Endothelial cell (in vitro differentiated cells): Measurements from ENCODE around the gene LRP1B. TPM values are rescaled to one million over a fixed set of nuclear protein-coding genes. Genes with fewer than 3 reads are reported as not detected.

Experiments used
- DNase-seq: peaks from one replicate; pipeline ENCODE4 v3.0.0; 2021; ENCODE audit warnings: low spot score
- H3K27ac Mint-ChIP-seq: one replicate; pipeline ENCODE4 v1.8.0; 2021; ENCODE audit warnings: mixed read lengths, inconsistent platforms; ENCODE audit not compliant: unreplicated experiment
- H3K27me3 Mint-ChIP-seq: one replicate; pipeline ENCODE4 v1.8.0; 2021; ENCODE audit warnings: mild to moderate bottlenecking, moderate library complexity, mixed read lengths, inconsistent platforms; ENCODE audit not compliant: unreplicated experiment
- H3K36me3 Mint-ChIP-seq: one replicate; pipeline ENCODE4 v1.8.0; 2021; ENCODE audit warnings: mild to moderate bottlenecking, low read depth, mixed read lengths, inconsistent platforms; ENCODE audit not compliant: unreplicated experiment
- H3K4me1 Mint-ChIP-seq: one replicate; pipeline ENCODE4 v1.8.0; 2021; ENCODE audit warnings: mild to moderate bottlenecking, mixed read lengths, inconsistent platforms; ENCODE audit not compliant: unreplicated experiment
- H3K4me3 Mint-ChIP-seq: one replicate; pipeline ENCODE4 v1.8.0; 2021; ENCODE audit warnings: mild to moderate bottlenecking, mixed read lengths, inconsistent platforms; ENCODE audit not compliant: unreplicated experiment
- H3K9me3 Mint-ChIP-seq: one replicate; pipeline ENCODE4 v1.8.0; 2021; ENCODE audit warnings: mixed read lengths, inconsistent platforms; ENCODE audit not compliant: unreplicated experiment
- CTCF ChIP-seq: fragments of 200-600 bp; sonication (generic); IDR thresholded peaks from one replicate; pipeline ENCODE4 v1.5.0; 2021; ENCODE audit warnings: antibody characterized with exemption; ENCODE audit not compliant: unreplicated experiment
- total RNA-seq: library from RNA; stranded (reverse); fragmentation: NEBNext Ultra II Directional; extraction: Animal tissue kit (Norgen Biotek cat#: 25700); gene quantifications from one replicate; pipeline ENCODE4 v1.2.1, GENCODE V29; 2021; ENCODE audit not compliant: unreplicated experiment

The LRP1B gene
- total RNA-seq, 1 donor from 2014 or later, result 1.4 TPM

- no peak overlapping the region for H3K27ac Mint-ChIP-seq
- H3K9me3 Mint-ChIP-seq, result no peaks in the 10 kb centered on the region
- H3K4me1 Mint-ChIP-seq, result no peaks in the 10 kb centered on the region
- no peak overlapping the region for H3K4me3 Mint-ChIP-seq
- TF ChIP-seq CTCF, result no peak
- no peak for DNase-seq
- no peaks in the 10 kb centered on the region for H3K36me3 Mint-ChIP-seq
- peaks cover 2% of the 10 kb centered on the region for H3K27me3 Mint-ChIP-seq
These were observed 360.3 kb downstream of the LRP1B start for GRCh38 chr2:141770530-141770929.

GRCh38 chr2:141767691-141768090 lies 363.1 kb downstream of the LRP1B start:
- no peaks in the 10 kb centered on the region for H3K4me1 Mint-ChIP-seq
- no peak for DNase-seq
- no peak for TF ChIP-seq CTCF
- no peaks in the 10 kb centered on the region for H3K9me3 Mint-ChIP-seq
- H3K27me3 Mint-ChIP-seq, result peaks cover 2% of the 10 kb centered on the region
- H3K36me3 Mint-ChIP-seq, result no peaks in the 10 kb centered on the region
- no peak overlapping the region for H3K4me3 Mint-ChIP-seq
- H3K27ac Mint-ChIP-seq, result no peak overlapping the region

- H3K36me3 Mint-ChIP-seq, result no peaks in the 10 kb centered on the region
- no peak overlapping the region for H3K27ac Mint-ChIP-seq
- no peaks in the 10 kb centered on the region for H3K4me1 Mint-ChIP-seq
- no peak overlapping the region for H3K4me3 Mint-ChIP-seq
- TF ChIP-seq CTCF, result no peak
- DNase-seq, result no peak
- peaks cover 2% of the 10 kb centered on the region for H3K27me3 Mint-ChIP-seq
- H3K9me3 Mint-ChIP-seq, result no peaks in the 10 kb centered on the region
These were observed 363.8 kb downstream of the LRP1B start for GRCh38 chr2:141767051-141767450.

- no peaks in the 10 kb centered on the region for H3K9me3 Mint-ChIP-seq
- no peak overlapping the region for H3K27ac Mint-ChIP-seq
- H3K36me3 Mint-ChIP-seq, result no peaks in the 10 kb centered on the region
- DNase-seq, result no peak
- peaks cover 2% of the 10 kb centered on the region for H3K27me3 Mint-ChIP-seq
- TF ChIP-seq CTCF, result no peak
- H3K4me1 Mint-ChIP-seq, result no peaks in the 10 kb centered on the region
- no peak overlapping the region for H3K4me3 Mint-ChIP-seq
These were observed 364.6 kb downstream of the LRP1B start for GRCh38 chr2:141766225-141766624.

GRCh38 chr2:141748616-141749015 lies 382.2 kb downstream of the LRP1B start:
- no peaks in the 10 kb centered on the region for H3K36me3 Mint-ChIP-seq
- DNase-seq, result no peak
- TF ChIP-seq CTCF, result no peak

More at GRCh38 chr2:141748616-141749015, 382.2 kb downstream of the LRP1B start:
- no peaks in the 10 kb centered on the region for H3K4me1 Mint-ChIP-seq
- H3K27ac Mint-ChIP-seq, result no peak overlapping the region
- no peak overlapping the region for H3K4me3 Mint-ChIP-seq
- no peaks in the 10 kb centered on the region for H3K27me3 Mint-ChIP-seq
- H3K9me3 Mint-ChIP-seq, result no peaks in the 10 kb centered on the region
